ENCODE data around the gene IL20RA.

- no peak for TF ChIP-seq CTCF (IDR thresholded peaks at IDR 0.05)
- TF ChIP-seq POLR2A (IDR thresholded peaks at IDR 0.05): no peak
- TF ChIP-seq POLR2AphosphoS5 (IDR thresholded peaks at IDR 0.05): no peak
Observed at GRCh38 chr6:137093183-137094069, 48.7 kb upstream of the IL20RA start.
